Kidney (tissue), 14 donors: ENCODE measurements around the gene PTPRT. TPM values are rescaled to one million over a fixed set of nuclear protein-coding genes. Genes with fewer than 3 reads are reported as not detected.

Experiments
- DNase-seq, 5 donors: peaks; one replicate each; pipeline ENCODE4 v3.0.0-alpha.2; 2013 to 2020
- FAIRE-seq: peaks from 2 replicates; lab custom pipeline; 2012; peaks lifted over from hg19 to GRCh38; lab: Jason Lieb, UNC
- H3K27ac ChIP-seq, 2 donors: one replicate each; pipeline ENCODE4 v1.7.0; 2013; ENCODE audit warnings: low read depth in 2 of 2, low read length in 2 of 2, inconsistent platforms in 1 of 2
- H3K27me3 ChIP-seq: one replicate; pipeline ENCODE4 v1.7.1; 2013; ENCODE audit warnings: low read length, inconsistent platforms; ENCODE audit not compliant: control insufficient read depth, insufficient read depth
- H3K36me3 ChIP-seq, 3 donors: one replicate each; pipeline versions ENCODE4 v1.7.0 to v1.7.1; 2013; ENCODE audit warnings: low read length in 3 of 3, control low read depth in 1 of 3, inconsistent platforms in 1 of 3; ENCODE audit not compliant: insufficient read depth in 3 of 3, control insufficient read depth in 2 of 3
- H3K4me1 ChIP-seq, 3 donors: one replicate each; pipeline versions ENCODE4 v1.7.0 to v1.7.1; 2013; ENCODE audit warnings: low read length in 3 of 3, inconsistent platforms in 1 of 3, low read depth in 1 of 3; ENCODE audit not compliant: control insufficient read depth in 2 of 3, insufficient read depth in 2 of 3
- H3K4me3 ChIP-seq, 3 donors: one replicate each; pipeline versions ENCODE4 v1.7.0 to v1.8.1; 2013; ENCODE audit warnings: low read length in 3 of 3, control low read depth in 1 of 3, inconsistent platforms in 1 of 3
- H3K9ac ChIP-seq, 3 donors: one replicate each; pipeline versions ENCODE4 v1.7.0 to v1.7.1; 2013; ENCODE audit warnings: low read length in 3 of 3, control low read depth in 1 of 3, inconsistent platforms in 1 of 3
- H3K9me3 ChIP-seq, 3 donors: one replicate each; pipeline versions ENCODE4 v1.7.0 to v1.7.1; 2013; ENCODE audit warnings: low read length in 3 of 3, control low read depth in 1 of 3, inconsistent platforms in 1 of 3; ENCODE audit not compliant: control insufficient read depth in 2 of 3, insufficient read depth in 1 of 3
- intact Hi-C: fragments of 100-400 bp; cut with DNase I; formaldehyde crosslinking; loops from one replicate; pipeline ENCODE4 v1.11.1; 2022
- polyA plus RNA-seq: library from polyadenylated mRNA; stranded (reverse); fragments of 350-450 nt; fragmentation: Illumina TruSeq; extraction: RNeasy Lipid Tissue Mini Kit (QIAGEN cat#74804); gene quantifications from one replicate; pipeline ENCODE4 v1.2.3, GENCODE V29; 2014; ENCODE audit warnings: low read depth, low replicate concordance; ENCODE audit not compliant: insufficient read depth
- total RNA-seq: library from RNA; stranded (reverse); fragmentation: NEBNext Ultra II Directional; extraction: Animal tissue kit (Norgen Biotek cat#: 25700); gene quantifications from one replicate; pipeline ENCODE4 v1.2.1, GENCODE V29; 2021
- TF ChIP-seq, protein P1 (sequence below): IDR thresholded peaks from 3 replicates; pipeline ENCODE4 v1.5.1; 2012; ENCODE audit warnings: mild to moderate bottlenecking, moderate library complexity, borderline replicate concordance; ENCODE audit not compliant: insufficient read depth; ENCODE audit errors: extremely low read depth
- donor health status: control.
- donor health status: control.
- donor health status: control.
- donor health status: control.
- donor health status: control.
- donor health status: DM: yes; HTN: yes; CAD: no.
- donor health status: Normal renal cell carcinoma (clear cell type).

The PTPRT gene
- total and polyA plus RNA-seq, 2 donors from 2014 or later: 0.60 TPM; not detected in 1

- Histone ChIP-seq H3K4me3 (no peak overlapping the region), H3K9ac (no peak overlapping the region), H3K27me3 (no peaks in the 10 kb centered on the region), H3K4me1 (no peaks in the 10 kb centered on the region), H3K36me3 (no peaks in the 10 kb centered on the region), H3K27ac (no peak overlapping the region), H3K9me3 (no peaks in the 10 kb centered on the region)
- intact Hi-C loops: no loop called here
- DNase-seq (no peak), FAIRE-seq (no peak)
- TF ChIP-seq, protein P1, sequence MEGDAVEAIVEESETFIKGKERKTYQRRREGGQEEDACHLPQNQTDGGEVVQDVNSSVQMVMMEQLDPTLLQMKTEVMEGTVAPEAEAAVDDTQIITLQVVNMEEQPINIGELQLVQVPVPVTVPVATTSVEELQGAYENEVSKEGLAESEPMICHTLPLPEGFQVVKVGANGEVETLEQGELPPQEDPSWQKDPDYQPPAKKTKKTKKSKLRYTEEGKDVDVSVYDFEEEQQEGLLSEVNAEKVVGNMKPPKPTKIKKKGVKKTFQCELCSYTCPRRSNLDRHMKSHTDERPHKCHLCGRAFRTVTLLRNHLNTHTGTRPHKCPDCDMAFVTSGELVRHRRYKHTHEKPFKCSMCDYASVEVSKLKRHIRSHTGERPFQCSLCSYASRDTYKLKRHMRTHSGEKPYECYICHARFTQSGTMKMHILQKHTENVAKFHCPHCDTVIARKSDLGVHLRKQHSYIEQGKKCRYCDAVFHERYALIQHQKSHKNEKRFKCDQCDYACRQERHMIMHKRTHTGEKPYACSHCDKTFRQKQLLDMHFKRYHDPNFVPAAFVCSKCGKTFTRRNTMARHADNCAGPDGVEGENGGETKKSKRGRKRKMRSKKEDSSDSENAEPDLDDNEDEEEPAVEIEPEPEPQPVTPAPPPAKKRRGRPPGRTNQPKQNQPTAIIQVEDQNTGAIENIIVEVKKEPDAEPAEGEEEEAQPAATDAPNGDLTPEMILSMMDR: no peak
Observed at GRCh38 chr20:42864116-42864515, 325.6 kb downstream of the PTPRT start.

DNA sequence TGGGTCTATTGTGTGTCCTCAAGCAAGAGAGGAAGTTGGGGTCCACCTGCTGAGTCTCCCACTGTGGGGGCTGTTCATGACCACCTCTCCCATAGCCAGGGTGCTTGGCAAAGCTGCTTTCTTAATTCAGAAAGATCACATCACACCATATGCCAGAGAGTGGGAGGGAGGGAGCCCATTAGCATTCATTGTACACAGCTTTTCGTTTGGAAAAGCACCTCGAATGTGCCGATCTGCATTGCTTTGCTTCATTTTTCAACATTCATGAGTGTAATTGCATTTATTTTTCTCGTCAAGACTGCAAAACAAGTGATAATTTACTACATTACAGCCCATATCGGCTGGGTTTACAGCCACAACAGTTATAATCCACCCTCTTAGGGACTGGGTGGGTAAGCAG is 327.3 kb downstream of the PTPRT start:
- Histone ChIP-seq H3K27ac (no peak overlapping the region), H3K9ac (no peak overlapping the region), H3K27me3 (no peaks in the 10 kb centered on the region), H3K36me3 (no peaks in the 10 kb centered on the region), H3K9me3 (no peaks in the 10 kb centered on the region), H3K4me1 (no peaks in the 10 kb centered on the region), H3K4me3 (no peak overlapping the region)
- DNase-seq (no peak), FAIRE-seq (no peak)
- intact Hi-C loops: no loop called here
- TF ChIP-seq, protein P1: no peak

- Histone ChIP-seq H3K9ac (no peak overlapping the region), H3K36me3 (no peaks in the 10 kb centered on the region), H3K4me3 (no peak overlapping the region), H3K9me3 (no peaks in the 10 kb centered on the region), H3K27me3 (no peaks in the 10 kb centered on the region), H3K4me1 (no peaks in the 10 kb centered on the region), H3K27ac (no peak overlapping the region)
- intact Hi-C loops: no loop called here
- FAIRE-seq: no peak
- no peak for DNase-seq
- TF ChIP-seq, protein P1: no peak
Observed at GRCh38 chr20:42857446-42857845, 332.3 kb downstream of the PTPRT start.

DNA sequence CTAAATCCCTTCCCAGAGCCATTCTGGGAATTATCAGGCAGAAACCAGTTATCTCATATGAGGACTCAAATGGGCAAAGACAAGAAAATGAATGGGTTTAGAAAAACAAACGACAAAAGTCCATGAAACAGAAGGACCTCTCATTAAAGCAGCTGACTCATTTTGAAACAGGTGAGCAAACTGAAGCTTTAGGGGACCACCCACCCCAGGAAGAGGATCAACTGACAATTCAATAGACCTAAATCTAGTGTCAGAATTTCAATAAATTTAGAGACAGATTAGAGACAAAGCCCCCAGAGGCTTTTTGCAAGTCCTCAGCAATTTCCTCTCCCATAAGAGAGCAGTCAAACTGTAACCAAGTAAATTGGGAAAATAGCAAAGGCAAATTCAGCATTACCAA is 333.8 kb downstream of the PTPRT start:
- no peaks in the 10 kb centered on the region for H3K4me1 ChIP-seq
- H3K27ac ChIP-seq: no peak overlapping the region
- FAIRE-seq (no peak), DNase-seq (no peak)
- no peaks in the 10 kb centered on the region for H3K36me3 ChIP-seq
- H3K9ac ChIP-seq: no peak overlapping the region
- H3K4me3 ChIP-seq: no peak overlapping the region
- TF ChIP-seq, protein P1: no peak
- H3K9me3 ChIP-seq: no peaks in the 10 kb centered on the region
- no peaks in the 10 kb centered on the region for H3K27me3 ChIP-seq
- intact Hi-C loops: no loop called here
